IMR-90 (cell line): Measurements from ENCODE around the gene SLC37A1. TPM values are rescaled to one million over a fixed set of nuclear protein-coding genes. Genes with fewer than 3 reads are reported as not detected.

Experiments used
- ATAC-seq: fragments of 200-7000 bp; cut with Tn5 transposase; 2 replicates; pipeline ENCODE4 v1.9.1; 2020; ENCODE audit warnings: low read depth, mild to moderate bottlenecking, moderate library complexity
- BruUV-seq: library from RNA; stranded (reverse); fragments of 400-500 nt; replicated peaks from 2 replicates; lab custom pipeline; 2021; lab: Mats Ljungman, UMichigan
- CTCF ChIA-PET: fragments of 300-600 bp; formaldehyde crosslinking; extraction: SDS; loops from one replicate; lab custom pipeline; 2021; ENCODE audit warnings: antibody characterized with exemption; lab: Yijun Ruan, JAX
- POLR2A ChIA-PET: fragments of 300-600 bp; sonication (Branson Sonifier 250); formaldehyde crosslinking; loops from one replicate; lab custom pipeline; 2022; ENCODE audit warnings: antibody characterized with exemption; ENCODE audit not compliant: unreplicated experiment; lab: Charles Lee
- DNase-seq: peaks from one replicate; pipeline ENCODE4 v3.0.0; 2013
- H2AFZ ChIP-seq: replicated peaks from 2 replicates; pipeline ENCODE3; 2013; ENCODE audit warnings: low read length, mild to moderate bottlenecking; ENCODE audit not compliant: poor library complexity
- H2AK5ac ChIP-seq: 2 replicates; pipeline ENCODE4 v1.6.1; 2013; ENCODE audit warnings: low read depth, low read length, inconsistent platforms
- H2AK9ac ChIP-seq: replicated peaks from 2 replicates; pipeline ENCODE3; 2013; ENCODE audit warnings: mild to moderate bottlenecking, low read depth, low read length, moderate library complexity; ENCODE audit not compliant: poor library complexity
- H2BK120ac ChIP-seq: 2 replicates; pipeline ENCODE4 v1.6.1; 2013; ENCODE audit warnings: low read depth, low read length, inconsistent platforms
- H2BK15ac ChIP-seq: 3 replicates; pipeline ENCODE4 v1.6.1; 2013; ENCODE audit warnings: low read depth, low read length, inconsistent platforms
- H2BK20ac ChIP-seq: 2 replicates; pipeline ENCODE4 v1.6.1; 2013; ENCODE audit warnings: low read depth, mild to moderate bottlenecking, inconsistent platforms, low read length, moderate library complexity
- H2BK5ac ChIP-seq: 2 replicates; pipeline ENCODE4 v1.6.1; 2013; ENCODE audit warnings: mild to moderate bottlenecking, low read depth, low read length, inconsistent platforms; ENCODE audit not compliant: poor library complexity, severe bottlenecking
- H3K14ac ChIP-seq: replicated peaks from 2 replicates; pipeline ENCODE4 v1.6.1; 2013; ENCODE audit warnings: low read depth, low read length, inconsistent platforms
- H3K18ac ChIP-seq: 2 replicates; pipeline ENCODE4 v1.6.1; 2013; ENCODE audit warnings: low read depth, low read length, control low read depth
- H3K23ac ChIP-seq: 2 replicates; pipeline ENCODE4 v1.6.1; 2013; ENCODE audit warnings: low read depth, low read length, inconsistent platforms
- H3K27ac ChIP-seq: 2 replicates; pipeline ENCODE4 v1.5.1; 2013; ENCODE audit warnings: mild to moderate bottlenecking, control low read depth, low read length; ENCODE audit not compliant: insufficient read depth
- H3K27me3 ChIP-seq: 2 replicates; pipeline ENCODE4 v1.6.1; 2013; ENCODE audit warnings: low read length; ENCODE audit not compliant: control insufficient read depth, insufficient read depth
- H3K36me3 ChIP-seq: 2 replicates; pipeline ENCODE4 v1.6.1; 2013; ENCODE audit warnings: low read length, mixed read lengths; ENCODE audit not compliant: control insufficient read depth, insufficient read depth
- H3K4ac ChIP-seq: 2 replicates; pipeline ENCODE4 v1.6.1; 2013; ENCODE audit warnings: low read depth, low read length, inconsistent platforms
- H3K4me1 ChIP-seq: 2 replicates; pipeline ENCODE4 v1.6.1; 2013; ENCODE audit warnings: low read length, mixed read lengths; ENCODE audit not compliant: control insufficient read depth, insufficient read depth
- H3K4me2 ChIP-seq: 2 replicates; pipeline ENCODE4 v1.6.1; 2013; ENCODE audit warnings: low read depth, mild to moderate bottlenecking, control low read depth, low read length, moderate library complexity
- H3K4me3 ChIP-seq: 2 replicates; pipeline ENCODE4 v1.5.1; 2013; ENCODE audit warnings: low read depth, mild to moderate bottlenecking, control low read depth, low read length, moderate library complexity; ENCODE audit not compliant: insufficient read depth
- H3K56ac ChIP-seq: 2 replicates; pipeline ENCODE4 v1.6.1; 2013; ENCODE audit warnings: low read length, inconsistent platforms; ENCODE audit not compliant: insufficient read depth; ENCODE audit errors: extremely low read depth
- H3K79me1 ChIP-seq, 2 experiments: 2 replicates each; pipeline ENCODE4 v1.6.1; 2013; ENCODE audit warnings: low read length in 2 of 2, inconsistent platforms in 1 of 2, low read depth in 1 of 2
- H3K9ac ChIP-seq: 2 replicates; pipeline ENCODE4 v1.6.1; 2013; ENCODE audit warnings: low read depth, low read length, control low read depth
- H3K9me1 ChIP-seq: 2 replicates; pipeline ENCODE4 v1.6.1; 2013; ENCODE audit warnings: low read length, inconsistent platforms; ENCODE audit not compliant: insufficient read depth
- H3K9me3 ChIP-seq: 2 replicates; pipeline ENCODE4 v1.6.1; 2013; ENCODE audit warnings: low read length; ENCODE audit not compliant: control insufficient read depth, insufficient read depth
- H4K20me1 ChIP-seq: 2 replicates; pipeline ENCODE4 v1.6.1; 2013; ENCODE audit warnings: low read length, inconsistent platforms; ENCODE audit not compliant: insufficient read depth
- H4K5ac ChIP-seq: 2 replicates; pipeline ENCODE4 v1.6.1; 2013; ENCODE audit warnings: mild to moderate bottlenecking, low read depth, low read length, control low read depth
- H4K8ac ChIP-seq, 2 experiments: 2 replicates each; pipeline ENCODE4 v1.6.1; 2013; ENCODE audit warnings: low read depth in 2 of 2, low read length in 2 of 2, control low read depth in 1 of 2, inconsistent platforms in 1 of 2
- H4K91ac ChIP-seq: 2 replicates; pipeline ENCODE4 v1.6.1; 2013; ENCODE audit warnings: low read depth, low read length, inconsistent platforms; ENCODE audit not compliant: insufficient read depth
- BHLHE40 ChIP-seq: fragments of 150-350 bp; IDR thresholded peaks from 2 replicates; pipeline ENCODE4 v1.6.1; 2016; ENCODE audit warnings: mild to moderate bottlenecking, low read depth, low read length
- CEBPB ChIP-seq: IDR thresholded peaks from 2 replicates; pipeline ENCODE4 v1.6.1; 2012; ENCODE audit warnings: low read depth, low read length, improper control_type of control experiment
- CHD1 ChIP-seq: IDR thresholded peaks from 2 replicates; pipeline ENCODE4 v1.6.1; 2012; ENCODE audit warnings: low read depth, low read length, improper control_type of control experiment
- CTCF ChIP-seq: conservative IDR thresholded peaks from 2 replicates; pipeline ENCODE4 v1.5.1; 2012; ENCODE audit warnings: mild to moderate bottlenecking, low read depth, low read length, improper control_type of control experiment
- MAFK ChIP-seq: IDR thresholded peaks from 2 replicates; pipeline ENCODE4 v1.6.1; 2012; ENCODE audit warnings: low read depth, low read length, improper control_type of control experiment
- MAZ ChIP-seq: IDR thresholded peaks from 2 replicates; pipeline ENCODE4 v1.6.1; 2012; ENCODE audit warnings: low read depth, mild to moderate bottlenecking, low read length, improper control_type of control experiment, moderate library complexity, borderline replicate concordance
- MXI1 ChIP-seq: IDR thresholded peaks from 2 replicates; pipeline ENCODE4 v1.6.1; 2012; ENCODE audit warnings: low read depth, mild to moderate bottlenecking, low read length, moderate library complexity, borderline replicate concordance
- NFE2L2 ChIP-seq: fragments of 150-350 bp; IDR thresholded peaks from 2 replicates; pipeline ENCODE4 v1.6.1; 2016; ENCODE audit warnings: low read depth, mild to moderate bottlenecking, low read length
- POLR2A ChIP-seq: IDR thresholded peaks from 2 replicates; pipeline ENCODE4 v1.6.1; 2012; ENCODE audit warnings: mild to moderate bottlenecking, low read depth, low read length
- RAD21 ChIP-seq: IDR thresholded peaks from 2 replicates; pipeline ENCODE4 v1.6.1; 2012; ENCODE audit warnings: low read length, improper control_type of control experiment
- RCOR1 ChIP-seq: IDR thresholded peaks from 2 replicates; pipeline ENCODE4 v1.6.1; 2012; ENCODE audit warnings: mild to moderate bottlenecking, low read length, improper control_type of control experiment; ENCODE audit not compliant: insufficient replicate concordance
- RFX5 ChIP-seq: IDR thresholded peaks from 2 replicates; pipeline ENCODE4 v1.8.0; 2012; ENCODE audit warnings: low read depth, mild to moderate bottlenecking, low read length, moderate library complexity
- SMC3 ChIP-seq: fragments of 150-350 bp; IDR thresholded peaks from 2 replicates; pipeline ENCODE4 v1.6.1; 2016; ENCODE audit warnings: low read depth, mild to moderate bottlenecking, antibody characterized with exemption, low read length, moderate library complexity
- WGBS, 2 experiments: methylation state at CpG; one replicate each; pipeline versions ENCODE4 v1.1.5 to v1.1.7; 2013; ENCODE audit warnings: missing lambda C conversion rate in 2 of 2; ENCODE audit not compliant: insufficient read length in 1 of 2; ENCODE audit errors: extremely low coverage in 2 of 2; 5-methylcytosine and 5-hydroxymethylcytosine counted together
- dilution Hi-C: fragments of 300-500 bp; cut with HindIII; formaldehyde crosslinking; loops from one replicate; pipeline ENCODE4 v1.14.3; 2018; ENCODE audit warnings: low sequenced_read_pairs; ENCODE audit not compliant: unreplicated experiment
- in situ Hi-C: fragments of 300-500 bp; cut with MboI; formaldehyde crosslinking; loops from 3 replicates; pipeline ENCODE4 v1.14.3; 2019; ENCODE audit warnings: low sequenced_read_pairs, inconsistent platforms, mixed read lengths
- intact Hi-C: fragments of 100-400 bp; cut with micrococcal nuclease; formaldehyde crosslinking; loops from 2 replicates; pipeline ENCODE4 v1.10.0; 2022
- polyA plus RNA-seq, 3 experiments: library from polyadenylated mRNA; depleted of rRNA; stranded (reverse); fragments of >200 nt; gene quantifications; 2 replicates each; pipeline ENCODE4 v1.2.3, GENCODE V29; 2012; ENCODE audit warnings: low replicate concordance in 1 of 3
- total RNA-seq: library from RNA; depleted of rRNA; stranded (reverse); fragments of >200 nt; gene quantifications from 2 replicates; pipeline ENCODE4 v1.2.3, GENCODE V29; 2012
- TF ChIP-seq, protein P1 (sequence below): fragments of 150-350 bp; IDR thresholded peaks from 2 replicates; pipeline ENCODE4 v1.6.1; 2016; ENCODE audit warnings: low read depth, mild to moderate bottlenecking, low read length, moderate library complexity, borderline replicate concordance

Gene SLC37A1
- total and polyA plus RNA-seq, 2 of the 4 experiments (the other 2 are of a cell fraction): 0.36 to 0.48 TPM

DNA sequence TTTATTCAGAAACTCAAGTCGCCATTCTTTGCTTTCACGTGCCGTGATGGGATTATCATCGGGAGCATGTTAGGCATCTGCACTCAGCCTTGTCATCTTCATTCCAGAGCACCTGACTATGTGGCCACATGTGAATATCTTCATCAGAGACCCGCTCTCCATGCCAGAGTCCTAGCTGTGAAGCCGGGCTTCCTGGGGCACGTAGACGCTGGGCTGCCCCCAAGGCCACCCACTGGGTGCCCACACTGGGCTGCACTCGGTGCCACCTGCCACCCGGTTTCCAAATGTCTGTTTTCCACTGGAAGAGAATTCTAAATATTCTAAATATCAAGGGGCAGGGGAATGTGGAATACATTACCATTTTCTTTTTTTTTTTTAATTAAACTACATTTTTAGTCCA is 43.8 kb downstream of the SLC37A1 start:
- ChIA-PET CTCF (no interaction called here), POLR2A (no interaction called here)
- no peak overlapping the region for H3K4me2 ChIP-seq
- no peak overlapping the region for H3K23ac ChIP-seq
- no peak overlapping the region for H3K56ac ChIP-seq
- ATAC-seq (no peak), DNase-seq (no peak)
- H3K9ac ChIP-seq: no peak overlapping the region
- no peak overlapping the region for H3K18ac ChIP-seq
- H3K9me1 ChIP-seq: no peaks in the 10 kb centered on the region
- H2AFZ ChIP-seq: no peak overlapping the region
- H3K27ac ChIP-seq: no peak overlapping the region
- H3K4me3 ChIP-seq: no peak overlapping the region
- dilution Hi-C loops (no loop called here), intact Hi-C loops (no loop called here), in situ Hi-C loops (no loop called here)
- H2BK15ac ChIP-seq: no peak overlapping the region
- WGBS, 2 experiments: no CpG with 5 or more reads among the region's 10 CpGs
- H2AK5ac ChIP-seq: no peak overlapping the region
- H2BK120ac ChIP-seq: no peak overlapping the region
- H3K36me3 ChIP-seq: no peaks in the 10 kb centered on the region
- no peak overlapping the region for H2BK20ac ChIP-seq
- no peak overlapping the region for H3K14ac ChIP-seq
- H3K9me3 ChIP-seq: no peaks in the 10 kb centered on the region
- H2BK5ac ChIP-seq: no peak overlapping the region
- BruUV-seq: no TSS peak
- H3K27me3 ChIP-seq: peaks cover 11% of the 10 kb centered on the region; the same call in 1 of the 2 replicates
- no peak overlapping the region for H4K5ac ChIP-seq
- TF ChIP-seq BHLHE40 (no peak), RAD21 (no peak), RCOR1 (no peak), CHD1 (no peak), RFX5 (no peak), SMC3 (no peak), CEBPB (no peak), NFE2L2 (no peak), MAZ (no peak), MAFK (no peak), CTCF (no peak), MXI1 (no peak), POLR2A (no peak)
- TF ChIP-seq, protein P1, sequence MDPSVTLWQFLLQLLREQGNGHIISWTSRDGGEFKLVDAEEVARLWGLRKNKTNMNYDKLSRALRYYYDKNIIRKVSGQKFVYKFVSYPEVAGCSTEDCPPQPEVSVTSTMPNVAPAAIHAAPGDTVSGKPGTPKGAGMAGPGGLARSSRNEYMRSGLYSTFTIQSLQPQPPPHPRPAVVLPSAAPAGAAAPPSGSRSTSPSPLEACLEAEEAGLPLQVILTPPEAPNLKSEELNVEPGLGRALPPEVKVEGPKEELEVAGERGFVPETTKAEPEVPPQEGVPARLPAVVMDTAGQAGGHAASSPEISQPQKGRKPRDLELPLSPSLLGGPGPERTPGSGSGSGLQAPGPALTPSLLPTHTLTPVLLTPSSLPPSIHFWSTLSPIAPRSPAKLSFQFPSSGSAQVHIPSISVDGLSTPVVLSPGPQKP: no peak
- H3K4me1 ChIP-seq: no peaks in the 10 kb centered on the region
- no peaks in the 10 kb centered on the region for H4K20me1 ChIP-seq
- H4K8ac ChIP-seq: no peak overlapping the region
- no peak overlapping the region for H2AK9ac ChIP-seq
- no peaks in the 10 kb centered on the region for H3K79me1 ChIP-seq
- no peak overlapping the region for H3K4ac ChIP-seq
- no peak overlapping the region for H4K91ac ChIP-seq
